Measurements from ENCODE around the gene CGREF1.

CGREF1 gene

GRCh38 chr2:27073782-27074181 lies 45.1 kb downstream of the CGREF1 start:
- DNase-seq (ENCODE audit: low spot score): no peak

- no peak for DNase-seq (ENCODE audit: low spot score)
Measured at GRCh38 chr2:27072920-27073319, 46.0 kb downstream of the CGREF1 start.

- DNase-seq (ENCODE audit: low spot score): no peak
Measured at GRCh38 chr2:27071990-27072830, 46.7 kb downstream of the CGREF1 start.

GRCh38 chr2:27071277-27071989 lies 47.5 kb downstream of the CGREF1 start, which contains the start of gene OST4:
Gene OST4 (minus strand): TSS chr2:27071654.
- DNase-seq (ENCODE audit: low spot score): peak; percentile 94

- DNase-seq (ENCODE audit: low spot score): no peak
Measured at GRCh38 chr2:27070653-27071276, 48.2 kb downstream of the CGREF1 start.

GRCh38 chr2:27069961-27070618 lies 48.8 kb downstream of the CGREF1 start:
- no peak for DNase-seq (ENCODE audit: low spot score)

- no peak for DNase-seq (ENCODE audit: low spot score)
Measured at GRCh38 chr2:27069436-27069835, 49.5 kb downstream of the CGREF1 start.

GRCh38 chr2:27067385-27067784 lies 51.5 kb downstream of the CGREF1 start:
- no peak for DNase-seq (ENCODE audit: low spot score)

- DNase-seq (ENCODE audit: low spot score): no peak
Measured at GRCh38 chr2:27065128-27065527, 53.8 kb downstream of the CGREF1 start.

GRCh38 chr2:27060323-27060722 lies 58.6 kb downstream of the CGREF1 start:
- DNase-seq (ENCODE audit: low spot score): no peak

- no peak for DNase-seq (ENCODE audit: low spot score)
Measured at GRCh38 chr2:27059141-27059820, 59.6 kb downstream of the CGREF1 start.

GRCh38 chr2:27058210-27058609 lies 60.7 kb downstream of the CGREF1 start:
- DNase-seq (ENCODE audit: low spot score): no peak

- no peak for DNase-seq (ENCODE audit: low spot score)
Measured at GRCh38 chr2:27057184-27057583, 61.7 kb downstream of the CGREF1 start.

- DNase-seq (ENCODE audit: low spot score): no peak
Measured at GRCh38 chr2:27054721-27055120, 64.2 kb downstream of the CGREF1 start.

- DNase-seq (ENCODE audit: low spot score): no peak
Measured at GRCh38 chr2:27053776-27054175, 65.2 kb downstream of the CGREF1 start.

GRCh38 chr2:27053321-27053720 lies 65.6 kb downstream of the CGREF1 start:
- DNase-seq (ENCODE audit: low spot score): no peak

- DNase-seq (ENCODE audit: low spot score): no peak
Measured at GRCh38 chr2:27051902-27052645, 66.9 kb downstream of the CGREF1 start.

- peak; percentile 100 for DNase-seq (ENCODE audit: low spot score)
Measured at GRCh38 chr2:27050996-27051901, 67.7 kb downstream of the CGREF1 start, which contains the start of gene AGBL5. Gene AGBL5 (plus strand): TSS chr2:27051668. CDS start chr2:27052959, 1,291 bp downstream.
